HepG2 (cell line): ENCODE results near the gene DDX28.

ENCODE experiments used
- HIVEP1 ChIP-seq: sonication (generic); formaldehyde crosslinking; IDR thresholded peaks from 2 replicates; pipeline ENCODE4 v1.4.0; 2020; ENCODE audit warnings: mild to moderate bottlenecking, missing genetic modification reagents
- TF ChIP-seq, protein P1 (sequence below): sonication (generic); formaldehyde crosslinking; conservative IDR thresholded peaks from 2 replicates; pipeline ENCODE4 v1.8.1; 2023; ENCODE audit warnings: missing genetic modification reagents
- TF ChIP-seq, protein P2 (sequence below): IDR thresholded peaks from 2 replicates; pipeline ENCODE4 v1.6.1; 2016; ENCODE audit warnings: missing compliant biosample characterization, missing genetic modification reagents, borderline replicate concordance
- TF ChIP-seq, protein P3 (sequence below): sonication (generic); formaldehyde crosslinking; IDR thresholded peaks from 2 replicates; pipeline ENCODE4 v1.5.0; 2020; ENCODE audit warnings: mild to moderate bottlenecking, missing genetic modification reagents, moderate library complexity

DNA sequence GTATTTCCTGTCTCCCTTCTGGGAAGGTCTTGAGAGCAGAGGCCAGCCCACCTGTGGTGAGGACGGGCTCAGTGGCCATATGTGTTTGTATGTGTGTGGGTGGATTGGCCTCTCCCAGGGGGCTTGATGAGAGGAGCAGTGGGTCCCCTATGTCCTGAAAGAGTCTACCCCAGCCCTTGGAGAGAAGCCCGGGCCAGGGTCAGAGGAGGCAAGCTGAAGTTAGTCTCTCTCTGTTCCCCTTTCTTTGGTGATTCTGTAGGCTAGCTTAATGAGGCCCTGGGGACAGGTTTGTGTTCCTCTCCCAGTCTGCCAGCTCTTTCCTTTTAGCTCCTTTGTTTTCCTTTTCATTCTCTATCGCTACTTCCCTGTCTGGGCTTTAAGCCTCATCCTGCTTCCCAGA is 38.4 kb upstream of the DDX28 start:
- TF ChIP-seq, protein P1, sequence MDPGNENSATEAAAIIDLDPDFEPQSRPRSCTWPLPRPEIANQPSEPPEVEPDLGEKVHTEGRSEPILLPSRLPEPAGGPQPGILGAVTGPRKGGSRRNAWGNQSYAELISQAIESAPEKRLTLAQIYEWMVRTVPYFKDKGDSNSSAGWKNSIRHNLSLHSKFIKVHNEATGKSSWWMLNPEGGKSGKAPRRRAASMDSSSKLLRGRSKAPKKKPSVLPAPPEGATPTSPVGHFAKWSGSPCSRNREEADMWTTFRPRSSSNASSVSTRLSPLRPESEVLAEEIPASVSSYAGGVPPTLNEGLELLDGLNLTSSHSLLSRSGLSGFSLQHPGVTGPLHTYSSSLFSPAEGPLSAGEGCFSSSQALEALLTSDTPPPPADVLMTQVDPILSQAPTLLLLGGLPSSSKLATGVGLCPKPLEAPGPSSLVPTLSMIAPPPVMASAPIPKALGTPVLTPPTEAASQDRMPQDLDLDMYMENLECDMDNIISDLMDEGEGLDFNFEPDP, result no peak
- TF ChIP-seq, protein P2, sequence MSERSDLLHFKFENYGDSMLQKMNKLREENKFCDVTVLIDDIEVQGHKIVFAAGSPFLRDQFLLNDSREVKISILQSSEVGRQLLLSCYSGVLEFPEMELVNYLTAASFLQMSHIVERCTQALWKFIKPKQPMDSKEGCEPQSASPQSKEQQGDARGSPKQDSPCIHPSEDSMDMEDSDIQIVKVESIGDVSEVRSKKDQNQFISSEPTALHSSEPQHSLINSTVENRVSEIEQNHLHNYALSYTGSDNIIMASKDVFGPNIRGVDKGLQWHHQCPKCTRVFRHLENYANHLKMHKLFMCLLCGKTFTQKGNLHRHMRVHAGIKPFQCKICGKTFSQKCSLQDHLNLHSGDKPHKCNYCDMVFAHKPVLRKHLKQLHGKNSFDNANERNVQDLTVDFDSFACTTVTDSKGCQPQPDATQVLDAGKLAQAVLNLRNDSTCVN (CRISPR knock-in tag), result no peak
- TF ChIP-seq, protein P3, sequence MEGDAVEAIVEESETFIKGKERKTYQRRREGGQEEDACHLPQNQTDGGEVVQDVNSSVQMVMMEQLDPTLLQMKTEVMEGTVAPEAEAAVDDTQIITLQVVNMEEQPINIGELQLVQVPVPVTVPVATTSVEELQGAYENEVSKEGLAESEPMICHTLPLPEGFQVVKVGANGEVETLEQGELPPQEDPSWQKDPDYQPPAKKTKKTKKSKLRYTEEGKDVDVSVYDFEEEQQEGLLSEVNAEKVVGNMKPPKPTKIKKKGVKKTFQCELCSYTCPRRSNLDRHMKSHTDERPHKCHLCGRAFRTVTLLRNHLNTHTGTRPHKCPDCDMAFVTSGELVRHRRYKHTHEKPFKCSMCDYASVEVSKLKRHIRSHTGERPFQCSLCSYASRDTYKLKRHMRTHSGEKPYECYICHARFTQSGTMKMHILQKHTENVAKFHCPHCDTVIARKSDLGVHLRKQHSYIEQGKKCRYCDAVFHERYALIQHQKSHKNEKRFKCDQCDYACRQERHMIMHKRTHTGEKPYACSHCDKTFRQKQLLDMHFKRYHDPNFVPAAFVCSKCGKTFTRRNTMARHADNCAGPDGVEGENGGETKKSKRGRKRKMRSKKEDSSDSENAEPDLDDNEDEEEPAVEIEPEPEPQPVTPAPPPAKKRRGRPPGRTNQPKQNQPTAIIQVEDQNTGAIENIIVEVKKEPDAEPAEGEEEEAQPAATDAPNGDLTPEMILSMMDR, result no peak
- no peak for TF ChIP-seq HIVEP1 (CRISPR knock-in tag)
